Heart right ventricle (tissue), 16 donors: Measurements from ENCODE around the gene RALGPS1. TPM values are rescaled to one million over a fixed set of nuclear protein-coding genes. Genes with fewer than 3 reads are reported as not detected.

ENCODE experiments used
- ATAC-seq, 8 donors: fragments of 200-7000 bp; cut with Tn5 transposase; one replicate each; pipeline ENCODE4 v1.9.1; 2020; ENCODE audit warnings: mild to moderate bottlenecking in 8 of 8, moderate library complexity in 8 of 8, moderate number of reproducible peaks in 1 of 8
- DNase-seq, 2 donors: peaks; one replicate each; pipeline ENCODE4 v3.0.0-alpha.2; 2020
- H3K27ac ChIP-seq, 10 donors: fragments of 200-600 bp; sonication (generic) in 2 of 10; one replicate each; pipeline versions ENCODE4 v1.5.0 to v1.8.0; 2020 to 2022; ENCODE audit warnings: mild to moderate bottlenecking in 3 of 10
- H3K27me3 ChIP-seq, 7 donors: fragments of 200-600 bp; one replicate each; pipeline ENCODE4 v1.8.0; 2021 to 2022; ENCODE audit warnings: mild to moderate bottlenecking in 2 of 7
- H3K36me3 ChIP-seq, 9 donors: fragments of 200-600 bp; sonication (generic) in 1 of 9; one replicate each; pipeline versions ENCODE4 v1.5.0 to v1.8.0; 2020 to 2022; ENCODE audit warnings: mild to moderate bottlenecking in 2 of 9
- H3K4me1 ChIP-seq, 9 donors: fragments of 200-600 bp; sonication (generic) in 1 of 9; one replicate each; pipeline versions ENCODE4 v1.5.0 to v1.8.0; 2020 to 2022; ENCODE audit warnings: mild to moderate bottlenecking in 4 of 9
- H3K4me3 ChIP-seq, 10 donors: fragments of 200-600 bp; sonication (generic) in 2 of 10; one replicate each; pipeline versions ENCODE4 v1.5.0 to v1.8.0; 2020 to 2022; ENCODE audit warnings: mild to moderate bottlenecking in 7 of 10, moderate library complexity in 2 of 10
- H3K9me3 ChIP-seq, 11 donors: fragments of 200-600 bp in 10 of 11; sonication (generic) in 2 of 11; one replicate each; pipeline versions ENCODE4 v1.5.0 to v1.8.0; 2013 to 2022; ENCODE audit warnings: mild to moderate bottlenecking in 2 of 11, control low read depth in 1 of 11, moderate library complexity in 1 of 11
- whole genome bisulfite sequencing, 2 donors: extraction: QIAGEN DNeasy Blood & Tissue Kit; methylation state at CpG; one replicate each; pipeline ENCODE4 v1.1.7; 2013; ENCODE audit warnings: inconsistent platforms in 1 of 2; 5-methylcytosine and 5-hydroxymethylcytosine counted together
- intact Hi-C, 10 donors: fragments of 100-400 bp; cut with DNase I; formaldehyde crosslinking; loops; one replicate each; pipeline versions ENCODE4 v1.11.1 to v1.14.2; 2022
- polyA plus RNA-seq, 2 donors: library from polyadenylated mRNA; stranded (reverse); fragments of 200-250 nt; gene quantifications; one replicate each; pipeline ENCODE4 v1.2.3, GENCODE V29; 2013
- total RNA-seq, 10 donors: library from RNA; stranded (reverse); fragmentation: NEBNext Ultra II Directional in 3 of 10; extraction: Animal tissue kit (Norgen Biotek cat#: 25700) in 3 of 10; gene quantifications; one replicate each; pipeline versions ENCODE4 v1.2.1 to v1.2.4, GENCODE V29; 2021 to 2023
- TF ChIP-seq, protein P1 (sequence below), 9 donors: fragments of 200-600 bp; sonication (generic) in 2 of 9; IDR thresholded peaks; one replicate each; pipeline versions ENCODE4 v1.5.0 to v1.8.0; 2021 to 2022; ENCODE audit warnings: antibody characterized with exemption in 9 of 9, mild to moderate bottlenecking in 5 of 9, moderate library complexity in 1 of 9
- donor health status: Arrhythmogenic right ventricular cardiomyopathy.
- donor health status: ischemic (EF 13 %, LVEDD 7.1; RV severe dilation, severe dysfunction).
- donor health status: healthy with polysubstance abuse.
- donor health status: DM: no; HTN: yes; CAD: no.
- donor health status: DM: no; HTN: no; CAD: no.
- donor health status: ischemic (EF 25% LVEDD 6.9; RV normal size, moderate dysfunction).
- donor health status: ischemic (EF 25% LVEDD 5.7; RV mildly dilated, moderate dysfunction).
- donor health status: healthy.
- donor health status: DM: yes; HTN: yes; CAD: no.
- donor health status: Ischemic cardiomyopathy.
- donor health status: ischemic (EF 35%, LVEDD 5.7; RV mildly dilated, moderate dysfunction).
- donor health status: nonischemic (EF 11% LVEDD 7.7; RV severe dilation, severe dysfunction).
- donor health status: DM: yes; HTN: yes; CAD: no.
- donor health status: PGD.
- donor health status: ischemic (EF 29% LVEDD 5.4; RV normal size, mild dysfunction).
- donor health status: nonischemic (EF 23%, LVEDD 6.1; RV moderate dilation, normal function).

The RALGPS1 gene
- total and polyA plus RNA-seq, 12 donors = 4.2 to 25.0 (median 16.8) TPM

DNA sequence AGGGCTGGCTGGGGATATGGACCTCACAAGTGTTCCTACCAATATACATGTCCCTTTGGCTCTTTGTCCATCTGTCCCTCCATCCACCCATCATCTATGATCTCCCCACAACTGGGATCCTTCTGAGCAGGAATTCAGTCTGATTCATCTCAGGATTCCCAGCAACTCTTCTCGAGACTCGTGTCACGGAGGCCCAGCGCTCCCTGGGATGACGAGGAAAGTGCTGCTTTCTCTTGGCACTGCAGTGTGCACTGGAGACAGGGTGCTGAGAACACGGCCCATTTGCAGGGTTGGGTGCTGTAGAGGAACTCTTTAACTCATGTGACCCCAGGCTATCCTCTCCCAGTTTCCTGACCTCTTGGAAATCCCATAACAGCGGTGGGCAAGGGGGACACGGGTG is 135.0 kb downstream of the RALGPS1 start:
- H3K27me3 ChIP-seq = no peaks in the 10 kb centered on the region
- peaks cover 18 to 69% (median 59%) of the 10 kb centered on the region in 9 donors for H3K4me1 ChIP-seq
- no peaks in the 10 kb centered on the region for H3K36me3 ChIP-seq
- H3K27ac ChIP-seq = peak overlapping the region in 6 of 10 donors; percentile 25 to 72 (median 50)
- DNase-seq (no peak), ATAC-seq (no peak)
- TF ChIP-seq, protein P1, sequence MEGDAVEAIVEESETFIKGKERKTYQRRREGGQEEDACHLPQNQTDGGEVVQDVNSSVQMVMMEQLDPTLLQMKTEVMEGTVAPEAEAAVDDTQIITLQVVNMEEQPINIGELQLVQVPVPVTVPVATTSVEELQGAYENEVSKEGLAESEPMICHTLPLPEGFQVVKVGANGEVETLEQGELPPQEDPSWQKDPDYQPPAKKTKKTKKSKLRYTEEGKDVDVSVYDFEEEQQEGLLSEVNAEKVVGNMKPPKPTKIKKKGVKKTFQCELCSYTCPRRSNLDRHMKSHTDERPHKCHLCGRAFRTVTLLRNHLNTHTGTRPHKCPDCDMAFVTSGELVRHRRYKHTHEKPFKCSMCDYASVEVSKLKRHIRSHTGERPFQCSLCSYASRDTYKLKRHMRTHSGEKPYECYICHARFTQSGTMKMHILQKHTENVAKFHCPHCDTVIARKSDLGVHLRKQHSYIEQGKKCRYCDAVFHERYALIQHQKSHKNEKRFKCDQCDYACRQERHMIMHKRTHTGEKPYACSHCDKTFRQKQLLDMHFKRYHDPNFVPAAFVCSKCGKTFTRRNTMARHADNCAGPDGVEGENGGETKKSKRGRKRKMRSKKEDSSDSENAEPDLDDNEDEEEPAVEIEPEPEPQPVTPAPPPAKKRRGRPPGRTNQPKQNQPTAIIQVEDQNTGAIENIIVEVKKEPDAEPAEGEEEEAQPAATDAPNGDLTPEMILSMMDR (IDR thresholded peaks at IDR 0.05) = no peak
- WGBS, 2 donors = 90 to 93% methylated on average over 8 of the region's 8 CpGs
- H3K4me3 ChIP-seq = no peak overlapping the region
- intact Hi-C loops = no loop called here
- H3K9me3 ChIP-seq = no peaks in the 10 kb centered on the region

DNA sequence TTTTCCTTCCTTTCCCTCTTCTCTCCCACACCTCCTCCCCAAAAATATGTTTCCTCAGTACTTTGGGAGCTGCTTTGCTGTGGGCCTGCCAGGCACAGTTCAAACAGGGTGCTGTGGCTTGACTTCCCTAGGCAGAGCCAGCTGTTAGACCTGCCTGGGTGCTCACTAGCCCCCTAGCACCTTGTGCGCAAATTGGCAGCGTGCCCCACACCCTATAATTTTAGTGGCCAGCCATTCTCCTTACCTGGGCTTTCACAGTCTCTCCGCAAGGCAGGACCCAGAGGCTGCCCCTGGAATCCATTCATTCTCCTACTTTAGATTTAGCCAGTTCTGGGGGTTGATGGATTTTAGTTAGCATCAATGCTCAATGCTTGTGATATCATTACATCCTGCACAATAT is 135.6 kb downstream of the RALGPS1 start:
- DNase-seq (no peak), ATAC-seq (no peak)
- Histone ChIP-seq H3K9me3 (no peaks in the 10 kb centered on the region), H3K27me3 (no peaks in the 10 kb centered on the region), H3K4me3 (no peak overlapping the region), H3K27ac (peak overlapping the region in 4 of 10 donors; percentile 25 to 72 (median 54)), H3K36me3 (no peaks in the 10 kb centered on the region), H3K4me1 (peaks cover 18 to 75% (median 59%) of the 10 kb centered on the region in 9 donors)
- intact Hi-C loops = loop anchor here in 3 of 10 donors (5.0 to 10.0 kb wide), 4 partner anchors 72 to 145 kb away; partner anchors contain the start of gene ANGPTL2 (in 1 of the 3)
- WGBS, 2 donors = 97 to 99% methylated on average over 3 of the region's 3 CpGs
- TF ChIP-seq, protein P1 (IDR thresholded peaks at IDR 0.05) = no peak

DNA sequence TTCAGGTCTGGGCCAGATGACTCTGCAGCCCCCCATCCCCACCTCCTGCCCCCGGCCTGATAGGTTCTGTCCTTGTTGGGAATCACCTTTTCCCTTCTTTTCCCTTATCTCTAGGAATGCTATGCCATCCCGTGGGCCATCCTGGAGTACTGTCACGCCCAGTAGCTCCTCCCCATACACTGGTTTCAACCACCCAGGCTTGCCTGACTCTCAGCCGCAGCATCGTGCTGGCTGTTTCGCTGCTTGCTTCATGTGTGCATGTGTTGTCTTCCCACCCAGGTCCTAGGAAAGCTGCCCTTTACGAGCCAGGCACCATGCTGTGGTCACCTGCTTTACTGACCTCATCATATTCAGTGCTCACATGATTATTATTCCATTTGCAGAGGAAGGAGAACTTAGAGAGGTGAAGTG is 136.0 kb downstream of the RALGPS1 start:
- Histone ChIP-seq H3K27me3 (no peaks in the 10 kb centered on the region), H3K27ac (peak overlapping the region in 3 of 10 donors; percentile 25 to 72 (median 64)), H3K4me1 (peaks cover 18 to 80% (median 59%) of the 10 kb centered on the region in 9 donors), H3K4me3 (no peak overlapping the region), H3K9me3 (no peaks in the 10 kb centered on the region), H3K36me3 (no peaks in the 10 kb centered on the region)
- DNase-seq (no peak), ATAC-seq (no peak)
- TF ChIP-seq, protein P1 (IDR thresholded peaks at IDR 0.05) = no peak
- intact Hi-C loops = loop anchor here in 3 of 10 donors (5.0 to 10.0 kb wide), 4 partner anchors 72 to 144 kb away; partner anchors contain the start of gene ANGPTL2 (in 1 of the 3)
- 83 to 89% methylated on average over 7 of the region's 7 CpGs for WGBS, 2 donors

DNA sequence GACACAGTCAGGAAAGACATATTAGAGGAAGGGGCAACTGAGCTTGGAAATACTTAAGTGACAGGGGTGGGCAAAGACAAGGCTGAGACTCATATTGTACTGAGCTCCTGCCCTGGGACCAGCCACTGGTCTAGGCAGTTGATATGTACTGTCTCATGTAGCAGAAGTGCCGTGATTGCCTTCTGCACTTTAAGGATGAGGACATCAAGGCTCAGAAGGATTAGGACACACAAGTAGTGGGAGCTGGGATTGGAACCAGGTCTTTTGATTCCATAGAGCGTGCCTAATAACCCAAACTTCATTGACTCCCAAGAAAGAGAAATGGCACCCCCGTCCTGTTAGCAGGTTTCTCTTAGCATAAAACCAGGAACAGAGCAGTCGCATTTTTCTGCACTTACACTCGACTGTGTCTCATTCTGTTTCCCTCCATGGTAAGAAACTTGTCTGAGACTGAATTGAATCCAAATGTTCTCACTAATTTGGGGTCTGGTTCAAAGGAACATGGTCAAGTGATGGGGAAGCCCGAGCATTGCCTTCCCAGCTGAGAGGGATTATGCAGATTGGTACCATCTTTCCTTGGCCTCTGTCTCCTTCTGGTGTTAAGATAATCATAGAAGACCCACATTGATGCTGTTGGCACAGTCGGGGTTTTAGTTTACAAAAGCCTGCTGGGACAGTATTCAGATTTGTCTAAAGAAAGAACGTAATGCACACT is 137.5 kb downstream of the RALGPS1 start:
- WGBS, 2 donors = 86 to 87% methylated on average over 8 of the region's 8 CpGs
- Histone ChIP-seq H3K4me3 (no peak overlapping the region), H3K9me3 (no peaks in the 10 kb centered on the region), H3K36me3 (no peaks in the 10 kb centered on the region), H3K27ac (peak overlapping the region in 7 of 10 donors; percentile 5 to 81 (median 54)), H3K4me1 (peaks cover 18 to 94% (median 59%) of the 10 kb centered on the region in 9 donors), H3K27me3 (no peaks in the 10 kb centered on the region)
- TF ChIP-seq, protein P1 (IDR thresholded peaks at IDR 0.05) = no peak
- ATAC-seq = no peak
- intact Hi-C loops = loop anchor here in 3 of 10 donors (5.0 to 10.0 kb wide), 4 partner anchors 70 to 143 kb away; partner anchors contain the start of gene ANGPTL2 (in 1 of the 3)
- no peak for DNase-seq
